ENCODE measurements around the gene KBTBD6. TPM values are rescaled to one million over a fixed set of nuclear protein-coding genes. Genes with fewer than 3 reads are reported as not detected.

KBTBD6 gene
- total RNA-seq, 1 donor = 10.8 TPM

DNA sequence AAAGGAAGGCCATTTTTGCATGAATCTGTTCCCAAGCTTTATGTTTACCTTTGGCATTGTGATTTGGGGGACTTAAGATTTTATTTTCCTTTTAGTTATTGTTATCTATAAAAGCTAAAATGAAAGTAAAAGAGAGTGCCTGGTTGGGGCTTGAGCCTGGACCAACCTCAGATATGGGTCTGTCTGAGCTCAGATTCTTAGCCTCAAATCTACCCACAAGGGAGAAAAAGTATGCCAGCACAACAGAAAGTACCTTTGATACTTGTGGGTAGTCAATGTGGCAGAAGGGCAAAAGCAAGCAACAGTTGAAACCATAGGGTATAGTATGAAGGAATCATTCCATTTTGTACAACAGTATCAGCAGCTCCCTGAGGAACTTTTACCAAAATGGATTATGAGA, 26.6 kb upstream of the KBTBD6 start:
- H3K4me3 ChIP-seq (ENCODE audit: low read depth, low read length) = no peak overlapping the region
- DNase-seq (ENCODE audit: low read depth) = no peak
- TF ChIP-seq, protein P1, sequence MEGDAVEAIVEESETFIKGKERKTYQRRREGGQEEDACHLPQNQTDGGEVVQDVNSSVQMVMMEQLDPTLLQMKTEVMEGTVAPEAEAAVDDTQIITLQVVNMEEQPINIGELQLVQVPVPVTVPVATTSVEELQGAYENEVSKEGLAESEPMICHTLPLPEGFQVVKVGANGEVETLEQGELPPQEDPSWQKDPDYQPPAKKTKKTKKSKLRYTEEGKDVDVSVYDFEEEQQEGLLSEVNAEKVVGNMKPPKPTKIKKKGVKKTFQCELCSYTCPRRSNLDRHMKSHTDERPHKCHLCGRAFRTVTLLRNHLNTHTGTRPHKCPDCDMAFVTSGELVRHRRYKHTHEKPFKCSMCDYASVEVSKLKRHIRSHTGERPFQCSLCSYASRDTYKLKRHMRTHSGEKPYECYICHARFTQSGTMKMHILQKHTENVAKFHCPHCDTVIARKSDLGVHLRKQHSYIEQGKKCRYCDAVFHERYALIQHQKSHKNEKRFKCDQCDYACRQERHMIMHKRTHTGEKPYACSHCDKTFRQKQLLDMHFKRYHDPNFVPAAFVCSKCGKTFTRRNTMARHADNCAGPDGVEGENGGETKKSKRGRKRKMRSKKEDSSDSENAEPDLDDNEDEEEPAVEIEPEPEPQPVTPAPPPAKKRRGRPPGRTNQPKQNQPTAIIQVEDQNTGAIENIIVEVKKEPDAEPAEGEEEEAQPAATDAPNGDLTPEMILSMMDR (IDR thresholded peaks at IDR 0.05; ENCODE audit: insufficient read depth, low read length) = no peak

DNA sequence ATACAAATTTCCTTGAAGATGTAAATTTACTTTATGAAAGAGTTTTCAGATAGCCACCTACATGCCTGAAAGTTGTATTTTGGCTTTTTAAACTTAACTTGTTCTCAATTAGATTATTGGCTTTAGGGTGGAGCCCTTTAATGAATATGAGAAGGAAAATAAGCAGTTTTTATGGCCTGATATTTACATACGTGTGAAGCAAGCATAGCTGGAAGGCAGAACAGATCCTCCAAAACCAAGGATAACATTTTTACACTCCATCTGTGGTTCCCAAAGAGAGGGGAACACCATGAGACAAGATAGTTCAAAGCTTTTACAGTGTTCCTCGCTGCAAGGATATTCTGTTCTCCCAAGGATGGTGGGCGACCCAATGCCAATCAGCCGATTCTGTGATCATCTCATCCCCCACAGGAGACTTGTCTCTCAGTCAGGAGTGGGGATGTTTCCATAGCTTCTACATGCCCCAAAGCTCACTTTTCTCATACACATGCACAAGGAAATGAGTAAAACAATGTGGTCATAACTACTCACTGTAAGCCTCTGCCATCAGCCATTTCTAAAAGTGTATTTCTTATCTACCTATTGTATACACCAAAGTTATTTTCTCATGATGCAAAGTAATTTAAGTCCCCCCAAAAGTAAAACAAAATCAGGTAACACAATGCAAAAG, 24.6 kb upstream of the KBTBD6 start:
- TF ChIP-seq, protein P1 (IDR thresholded peaks at IDR 0.05; ENCODE audit: insufficient read depth, low read length) = no peak
- no peak overlapping the region for H3K4me3 ChIP-seq (ENCODE audit: low read depth, low read length)
- no peak for DNase-seq (ENCODE audit: low read depth)

DNA sequence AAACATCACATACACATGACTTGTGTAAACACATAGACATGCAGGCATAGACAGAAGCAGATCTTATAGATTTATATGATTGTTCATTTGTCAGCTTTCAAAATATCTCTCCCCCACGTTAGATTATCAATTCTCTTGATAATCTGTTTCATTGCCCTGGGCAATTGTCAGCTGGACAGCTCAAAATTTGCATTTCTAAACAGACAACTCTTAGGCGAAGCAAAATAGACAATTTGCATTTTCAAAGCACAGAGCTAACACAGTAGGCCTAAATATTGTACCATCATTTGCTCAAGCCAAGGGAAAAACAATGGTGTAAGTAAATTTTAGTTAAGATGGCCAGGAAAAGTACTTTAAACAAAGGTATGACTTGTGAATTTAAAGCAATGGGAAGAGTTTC, 24.0 kb upstream of the KBTBD6 start:
- H3K4me3 ChIP-seq (ENCODE audit: low read depth, low read length) = no peak overlapping the region
- TF ChIP-seq, protein P1 (IDR thresholded peaks at IDR 0.05; ENCODE audit: insufficient read depth, low read length) = no peak
- no peak for DNase-seq (ENCODE audit: low read depth)

DNA sequence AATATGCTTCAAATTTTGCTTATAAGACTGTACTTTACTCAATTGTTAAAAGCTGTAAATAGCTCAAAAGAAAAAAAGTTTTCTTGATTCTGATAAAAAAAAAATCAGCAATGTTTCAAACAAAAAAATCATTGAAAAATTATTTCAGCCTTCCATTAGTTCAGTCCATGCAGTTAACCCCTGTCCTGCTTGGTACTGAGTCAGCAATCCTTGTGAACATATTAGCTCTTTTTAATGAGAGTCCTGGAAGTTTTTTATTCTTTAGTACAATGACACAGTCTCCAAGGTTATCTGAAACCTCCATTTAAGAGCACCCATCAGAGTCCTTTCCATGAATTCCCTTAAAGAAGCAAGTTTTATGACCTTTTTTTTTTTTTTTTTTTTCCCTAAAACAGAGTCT, 21.4 kb upstream of the KBTBD6 start:
- TF ChIP-seq, protein P1 (IDR thresholded peaks at IDR 0.05; ENCODE audit: insufficient read depth, low read length) = no peak
- no peak overlapping the region for H3K4me3 ChIP-seq (ENCODE audit: low read depth, low read length)
- no peak for DNase-seq (ENCODE audit: low read depth)

DNA sequence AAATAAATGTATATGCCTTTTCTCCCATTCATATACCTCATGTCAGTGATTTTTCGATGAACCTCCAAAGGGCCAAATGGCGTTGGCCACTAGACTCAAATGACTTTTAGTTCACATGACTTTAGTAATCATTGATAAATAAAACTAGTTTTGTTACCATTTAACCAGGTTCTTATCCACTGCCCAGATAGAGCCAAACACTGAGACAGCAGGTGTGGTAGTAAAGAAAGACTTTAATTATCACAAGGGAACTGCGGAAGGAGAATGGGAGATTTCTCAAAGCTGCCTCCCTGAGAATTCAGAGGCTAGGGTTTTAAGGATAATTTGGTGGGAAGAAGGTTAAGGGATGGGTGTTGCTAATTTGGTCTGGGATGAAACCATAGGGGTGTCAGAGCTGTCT, 19.4 kb upstream of the KBTBD6 start:
- no peak for DNase-seq (ENCODE audit: low read depth)
- TF ChIP-seq, protein P1 (IDR thresholded peaks at IDR 0.05; ENCODE audit: insufficient read depth, low read length) = no peak
- H3K4me3 ChIP-seq (ENCODE audit: low read depth, low read length) = no peak overlapping the region

DNA sequence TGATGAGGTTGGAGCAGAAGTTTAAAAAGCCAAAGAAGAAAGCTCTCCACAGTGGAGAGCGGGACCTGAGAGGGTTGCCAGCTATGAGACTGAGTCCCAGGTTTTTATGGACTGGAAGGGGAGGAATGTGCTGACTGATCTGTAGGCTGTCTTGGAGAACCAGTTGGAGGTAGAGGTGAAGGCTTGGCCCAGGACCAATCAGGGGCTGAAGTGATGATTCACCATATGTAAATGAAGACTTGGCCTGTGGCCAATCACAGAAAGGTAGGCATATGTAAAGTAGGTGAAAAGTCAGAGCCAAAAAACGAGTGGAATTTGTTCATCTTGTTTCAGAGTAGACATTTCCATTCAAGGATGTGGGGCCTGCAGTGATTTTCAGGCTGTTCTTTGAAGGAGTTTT, 17.5 kb upstream of the KBTBD6 start:
- DNase-seq (ENCODE audit: low read depth) = no peak
- no peak overlapping the region for H3K4me3 ChIP-seq (ENCODE audit: low read depth, low read length)
- TF ChIP-seq, protein P1 (IDR thresholded peaks at IDR 0.05; ENCODE audit: insufficient read depth, low read length) = no peak

Data from fibroblast of the aortic adventitia (primary cell).